ENCODE measurements around the gene HIVEP2.
A peak's percentile ranks its signal among the peaks of the same experiment; 100 is the strongest.

HIVEP2 gene

GRCh38 chr6:142820338-142821051 is 124.5 kb downstream of the HIVEP2 start:
- DNase-seq (ENCODE audit: low read depth), result no peak
- H3K4me3 ChIP-seq (ENCODE audit: low read length), result no peak overlapping the region
- no peak for TF ChIP-seq CTCF (conservative IDR thresholded peaks at IDR 0.05; ENCODE audit: low read depth, low read length)

DNA sequence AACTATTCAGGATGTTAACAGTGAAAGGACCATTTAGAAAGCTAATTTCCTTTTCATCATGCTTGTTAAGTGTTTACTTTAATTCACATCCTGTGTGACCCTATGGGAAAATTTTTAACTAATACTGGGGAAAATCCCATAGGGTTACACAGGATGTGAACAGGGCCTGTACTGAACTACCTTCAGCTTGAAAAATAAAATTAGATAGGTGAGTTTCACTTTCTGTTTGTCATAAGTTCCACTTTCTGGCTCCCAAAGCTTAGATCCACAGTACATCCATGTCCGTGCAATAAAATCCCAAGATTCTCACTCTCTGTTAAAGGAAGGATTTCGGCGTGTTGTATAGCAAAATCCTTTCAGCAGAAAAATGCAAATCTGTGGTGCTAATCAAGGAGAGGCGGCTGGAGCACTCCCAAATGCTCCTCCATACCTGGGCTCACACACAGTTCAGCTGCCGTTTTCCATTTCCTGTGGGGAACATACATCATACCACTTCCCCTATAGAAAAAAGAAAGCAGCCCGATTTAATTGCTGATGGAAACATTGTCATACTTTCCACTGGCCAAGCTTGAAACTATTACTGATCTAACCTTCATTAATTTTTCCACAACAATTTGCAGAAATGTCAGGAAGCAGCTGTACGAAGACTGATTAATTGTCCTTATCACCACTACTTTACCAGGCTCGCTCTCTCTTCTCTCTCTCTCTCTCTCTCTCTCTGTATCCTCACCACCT is 125.2 kb downstream of the HIVEP2 start:
- H3K4me3 ChIP-seq (ENCODE audit: low read length), result no peak overlapping the region
- no peak for DNase-seq (ENCODE audit: low read depth)
- TF ChIP-seq CTCF (conservative IDR thresholded peaks at IDR 0.05; ENCODE audit: low read depth, low read length), result no peak

DNA sequence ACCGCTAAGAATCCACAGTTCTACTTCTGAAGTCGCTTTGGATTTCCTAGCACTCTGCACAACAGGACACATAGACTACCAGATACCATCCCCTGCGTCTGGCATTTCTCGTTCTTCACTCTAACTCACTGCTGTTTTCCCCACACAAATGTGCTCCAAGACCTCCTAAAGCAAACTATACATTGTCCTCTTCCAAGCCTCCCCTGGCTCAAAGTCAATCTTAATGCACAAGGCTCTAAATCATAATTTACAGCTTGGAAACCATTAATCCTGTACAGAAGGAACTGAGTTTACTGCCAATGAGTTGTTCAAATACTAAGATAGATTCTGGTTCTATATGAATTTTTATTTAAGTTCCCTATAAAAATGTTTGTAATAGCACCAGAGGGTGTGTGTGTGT is 128.5 kb downstream of the HIVEP2 start:
- DNase-seq (ENCODE audit: low read depth), result no peak
- TF ChIP-seq CTCF (conservative IDR thresholded peaks at IDR 0.05; ENCODE audit: low read depth, low read length), result no peak
- no peak overlapping the region for H3K4me3 ChIP-seq (ENCODE audit: low read length)

DNA sequence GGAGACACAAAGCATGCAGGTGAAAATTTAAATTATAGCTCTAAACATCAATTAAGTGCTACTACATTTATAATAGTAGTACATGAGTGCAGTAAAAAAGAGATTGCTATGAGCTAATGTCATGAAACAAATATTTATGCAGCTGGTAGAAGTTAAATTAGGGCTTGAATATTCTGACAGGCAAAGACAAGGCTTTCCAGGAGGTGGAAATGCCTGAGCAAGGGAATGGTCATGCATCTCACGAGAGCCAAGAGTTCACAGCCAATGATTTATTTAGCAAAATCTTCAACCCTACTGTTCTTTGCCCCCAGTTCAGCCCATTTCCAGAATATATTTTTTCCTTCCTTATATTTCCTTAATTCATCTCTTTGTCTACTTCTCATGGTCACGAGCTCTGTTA is 128.9 kb downstream of the HIVEP2 start:
- no peak overlapping the region for H3K4me3 ChIP-seq (ENCODE audit: low read length)
- no peak for TF ChIP-seq CTCF (conservative IDR thresholded peaks at IDR 0.05; ENCODE audit: low read depth, low read length)
- DNase-seq (ENCODE audit: low read depth), result no peak

- no peak for TF ChIP-seq CTCF (conservative IDR thresholded peaks at IDR 0.05; ENCODE audit: low read depth, low read length)
- no peak for DNase-seq (ENCODE audit: low read depth)
- H3K4me3 ChIP-seq (ENCODE audit: low read length), result no peak overlapping the region
Measured at GRCh38 chr6:142811923-142812322, 133.1 kb downstream of the HIVEP2 start.

- peak; percentile 69 for DNase-seq (ENCODE audit: low read depth)
- H3K4me3 ChIP-seq (ENCODE audit: low read length), result no peak overlapping the region
- TF ChIP-seq CTCF (conservative IDR thresholded peaks at IDR 0.05; ENCODE audit: low read depth, low read length), result no peak
Measured at GRCh38 chr6:142810952-142811514, 133.9 kb downstream of the HIVEP2 start.

Measured in retinal pigment epithelial cell (primary cell).